ENCODE results near the gene ATP9B. TPM values are rescaled to one million over a fixed set of nuclear protein-coding genes. Genes with fewer than 3 reads are reported as not detected.

The ATP9B gene
- total RNA-seq, 1 experiment from 2014 or later = 20.9 TPM

- Histone ChIP-seq H3K79me1 (ENCODE audit: insufficient read depth, low read depth, low read length, poor library complexity, severe bottlenecking) (peaks cover 8% of the 10 kb centered on the region), H3K9ac (ENCODE audit: extremely low read depth, insufficient read length, low read length) (no peak overlapping the region), H2BK20ac (ENCODE audit: low read depth, low read length, poor library complexity, severe bottlenecking) (no peak overlapping the region), H3K4ac (ENCODE audit: low read depth, low read length) (no peak overlapping the region), H2BK120ac (ENCODE audit: low read depth, low read length, poor library complexity, severe bottlenecking) (no peak overlapping the region), H3K27ac (ENCODE audit: insufficient read length, low read depth, low read length) (no peak overlapping the region), H4K20me1 (ENCODE audit: control insufficient read depth, insufficient read depth, insufficient read length) (no peaks in the 10 kb centered on the region), H4K5ac (ENCODE audit: insufficient read length, low read depth, low read length) (no peak overlapping the region), H2AFZ (ENCODE audit: low read length) (no peak overlapping the region), H3K4me2 (ENCODE audit: insufficient read depth, insufficient read length, low read length) (no peak overlapping the region), H2BK15ac (ENCODE audit: low read depth, low read length) (no peak overlapping the region), H3K9me3 (ENCODE audit: control insufficient read depth, low read depth, low read length) (no peaks in the 10 kb centered on the region), H3K23ac (ENCODE audit: insufficient read length, low read depth, low read length) (no peak overlapping the region), H2BK12ac (ENCODE audit: insufficient read length, low read depth, low read length) (no peak overlapping the region), H3K79me2 (ENCODE audit: insufficient read depth, low read length) (no peaks in the 10 kb centered on the region; the same call in 1 of the 2 replicates), H2AK5ac (ENCODE audit: insufficient read length, low read length) (no peak overlapping the region), H2BK5ac (ENCODE audit: insufficient read length, low read length) (no peak overlapping the region), H3K14ac (ENCODE audit: insufficient read depth, low read length) (no peak overlapping the region), H3K4me1 (ENCODE audit: insufficient read depth, low read length) (no peaks in the 10 kb centered on the region), H3K27me3 (ENCODE audit: insufficient read depth, low read length) (no peaks in the 10 kb centered on the region), H3K18ac (ENCODE audit: insufficient read length, low read depth, low read length) (no peak overlapping the region), H4K8ac (replicated peaks; ENCODE audit: insufficient read length, low read depth, low read length) (no peak overlapping the region), H3K56ac (ENCODE audit: insufficient read length, low read depth, low read length) (no peak overlapping the region), H4K91ac (ENCODE audit: insufficient read length, low read depth, low read length) (no peak overlapping the region), H3K23me2 (ENCODE audit: insufficient read length, low read depth, low read length, poor library complexity, severe bottlenecking) (no peaks in the 10 kb centered on the region), H3T11ph (ENCODE audit: low read length) (no peak overlapping the region)
- peaks cover 9 to 11% of the 10 kb centered on the region in 2 experiments for H3K4me1 Mint-ChIP-seq
- TF ChIP-seq, protein P1, sequence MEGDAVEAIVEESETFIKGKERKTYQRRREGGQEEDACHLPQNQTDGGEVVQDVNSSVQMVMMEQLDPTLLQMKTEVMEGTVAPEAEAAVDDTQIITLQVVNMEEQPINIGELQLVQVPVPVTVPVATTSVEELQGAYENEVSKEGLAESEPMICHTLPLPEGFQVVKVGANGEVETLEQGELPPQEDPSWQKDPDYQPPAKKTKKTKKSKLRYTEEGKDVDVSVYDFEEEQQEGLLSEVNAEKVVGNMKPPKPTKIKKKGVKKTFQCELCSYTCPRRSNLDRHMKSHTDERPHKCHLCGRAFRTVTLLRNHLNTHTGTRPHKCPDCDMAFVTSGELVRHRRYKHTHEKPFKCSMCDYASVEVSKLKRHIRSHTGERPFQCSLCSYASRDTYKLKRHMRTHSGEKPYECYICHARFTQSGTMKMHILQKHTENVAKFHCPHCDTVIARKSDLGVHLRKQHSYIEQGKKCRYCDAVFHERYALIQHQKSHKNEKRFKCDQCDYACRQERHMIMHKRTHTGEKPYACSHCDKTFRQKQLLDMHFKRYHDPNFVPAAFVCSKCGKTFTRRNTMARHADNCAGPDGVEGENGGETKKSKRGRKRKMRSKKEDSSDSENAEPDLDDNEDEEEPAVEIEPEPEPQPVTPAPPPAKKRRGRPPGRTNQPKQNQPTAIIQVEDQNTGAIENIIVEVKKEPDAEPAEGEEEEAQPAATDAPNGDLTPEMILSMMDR (conservative IDR thresholded peaks at IDR 0.05) = no peak
- H3K4me3 Mint-ChIP-seq = no peak overlapping the region
- no peak overlapping the region for H3K27ac Mint-ChIP-seq
- H3K36me3 Mint-ChIP-seq (ENCODE audit: insufficient read depth in 1 of 3, low read depth in 3 of 3) = peaks cover 2 to 11% (median 4%) of the 10 kb centered on the region in 3 experiments; a peak in 4 of 7 replicates
- no CpG with 5 or more reads among the region's 6 CpGs for WGBS (ENCODE audit: extremely low coverage, insufficient read length, low lambda C conversion rate)
- no peaks in the 10 kb centered on the region for H3K27me3 Mint-ChIP-seq (ENCODE audit: low read depth)
- H3K9me3 Mint-ChIP-seq = no peaks in the 10 kb centered on the region
- no peak for DNase-seq
These were observed 36.3 kb downstream of the ATP9B start for GRCh38 chr18:79105455-79105854.
